Inflammatory macrophage treated with lipopolysaccharide for 4 hours (primary cell): ENCODE data around the gene RNF128.

Source experiments
- DNase-seq: peaks from one replicate; pipeline ENCODE4 v3.0.0-alpha.2; 2020

Gene RNF128, protein sequence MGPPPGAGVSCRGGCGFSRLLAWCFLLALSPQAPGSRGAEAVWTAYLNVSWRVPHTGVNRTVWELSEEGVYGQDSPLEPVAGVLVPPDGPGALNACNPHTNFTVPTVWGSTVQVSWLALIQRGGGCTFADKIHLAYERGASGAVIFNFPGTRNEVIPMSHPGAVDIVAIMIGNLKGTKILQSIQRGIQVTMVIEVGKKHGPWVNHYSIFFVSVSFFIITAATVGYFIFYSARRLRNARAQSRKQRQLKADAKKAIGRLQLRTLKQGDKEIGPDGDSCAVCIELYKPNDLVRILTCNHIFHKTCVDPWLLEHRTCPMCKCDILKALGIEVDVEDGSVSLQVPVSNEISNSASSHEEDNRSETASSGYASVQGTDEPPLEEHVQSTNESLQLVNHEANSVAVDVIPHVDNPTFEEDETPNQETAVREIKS

DNA sequence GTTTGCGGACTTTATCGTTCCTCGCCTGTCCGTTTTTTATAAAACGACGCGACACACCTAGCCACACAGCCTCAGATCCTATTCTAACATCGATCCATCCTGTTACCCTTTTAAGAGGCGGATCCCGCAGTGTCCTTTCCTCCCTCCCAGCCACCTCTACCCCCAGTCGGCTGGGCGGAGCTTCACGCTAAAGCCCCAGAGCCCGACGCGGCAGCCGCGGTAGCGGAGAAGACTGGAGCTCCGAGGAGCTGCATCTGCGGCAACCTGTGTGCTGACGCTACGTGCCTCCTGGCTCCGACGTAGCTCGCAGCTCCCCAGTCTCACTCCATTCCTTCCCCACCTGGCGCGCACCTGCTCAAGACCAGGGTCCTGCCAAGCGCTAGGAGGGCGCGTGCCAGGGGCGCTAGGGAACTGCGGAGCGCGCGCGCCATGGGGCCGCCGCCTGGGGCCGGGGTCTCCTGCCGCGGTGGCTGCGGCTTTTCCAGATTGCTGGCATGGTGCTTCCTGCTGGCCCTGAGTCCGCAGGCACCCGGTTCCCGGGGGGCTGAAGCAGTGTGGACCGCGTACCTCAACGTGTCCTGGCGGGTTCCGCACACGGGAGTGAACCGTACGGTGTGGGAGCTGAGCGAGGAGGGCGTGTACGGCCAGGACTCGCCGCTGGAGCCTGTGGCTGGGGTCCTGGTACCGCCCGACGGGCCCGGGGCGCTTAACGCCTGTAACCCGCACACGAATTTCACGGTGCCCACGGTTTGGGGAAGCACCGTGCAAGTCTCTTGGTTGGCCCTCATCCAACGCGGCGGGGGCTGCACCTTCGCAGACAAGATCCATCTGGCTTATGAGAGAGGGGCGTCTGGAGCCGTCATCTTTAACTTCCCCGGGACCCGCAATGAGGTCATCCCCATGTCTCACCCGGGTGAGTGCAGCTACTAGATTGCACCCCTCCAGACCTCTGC, at the start of gene RNF128:
Gene RNF128 (plus strand): TSS at position 217 of the 953 bp plus-strand sequence. CDS start 213 bp downstream, at position 430.
- no peak for DNase-seq

- DNase-seq: no peak
Observed at GRCh38 chrX:106680716-106681115, 45.8 kb upstream of the RNF128 start.

GRCh38 chrX:106684207-106684606, 42.3 kb upstream of the RNF128 start:
- no peak for DNase-seq

- DNase-seq: no peak
Observed at GRCh38 chrX:106692425-106693065, 34.0 kb upstream of the RNF128 start.

GRCh38 chrX:106696502-106696901, 30.0 kb upstream of the RNF128 start:
- DNase-seq: no peak

DNA sequence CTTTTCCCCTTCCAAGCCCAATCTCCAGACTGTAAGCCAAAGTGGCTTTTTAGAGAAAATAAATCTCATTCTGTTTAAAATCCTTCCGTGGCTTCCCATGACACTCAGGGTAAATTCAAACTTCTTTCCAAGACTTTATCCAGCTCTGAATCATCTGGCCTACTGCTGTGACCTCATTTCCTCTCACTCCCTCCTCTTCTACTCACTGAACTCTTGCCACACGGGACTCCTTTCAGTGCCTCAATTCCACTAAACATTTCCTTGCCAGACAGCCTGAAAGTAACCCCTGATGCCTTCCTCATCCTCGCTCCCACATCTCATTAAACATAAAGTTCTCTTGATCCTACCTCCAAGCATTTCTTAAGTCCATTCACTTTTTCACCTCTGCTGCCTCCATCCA, 27.8 kb upstream of the RNF128 start:
- no peak for DNase-seq

DNA sequence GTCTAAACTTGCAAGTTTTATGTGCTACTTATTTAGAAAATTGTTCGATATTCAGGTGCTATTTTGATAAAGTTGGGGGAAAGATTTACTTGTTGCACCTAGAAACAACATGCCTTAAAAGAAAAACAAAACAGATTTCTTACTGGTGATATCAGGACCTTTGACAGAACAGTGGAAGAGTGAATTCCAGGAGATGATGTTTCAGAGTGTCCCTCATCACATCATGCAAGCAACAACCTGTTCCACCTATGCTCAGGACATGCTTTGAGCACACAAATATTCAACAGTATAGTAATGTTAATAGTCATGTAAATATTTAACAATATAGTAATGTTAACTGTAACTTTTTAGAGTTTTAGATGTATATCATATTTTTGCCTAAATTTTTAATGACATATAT, 23.9 kb upstream of the RNF128 start:
- DNase-seq: no peak

- no peak for DNase-seq
Observed at GRCh38 chrX:106706466-106706865, 20.0 kb upstream of the RNF128 start.

DNA sequence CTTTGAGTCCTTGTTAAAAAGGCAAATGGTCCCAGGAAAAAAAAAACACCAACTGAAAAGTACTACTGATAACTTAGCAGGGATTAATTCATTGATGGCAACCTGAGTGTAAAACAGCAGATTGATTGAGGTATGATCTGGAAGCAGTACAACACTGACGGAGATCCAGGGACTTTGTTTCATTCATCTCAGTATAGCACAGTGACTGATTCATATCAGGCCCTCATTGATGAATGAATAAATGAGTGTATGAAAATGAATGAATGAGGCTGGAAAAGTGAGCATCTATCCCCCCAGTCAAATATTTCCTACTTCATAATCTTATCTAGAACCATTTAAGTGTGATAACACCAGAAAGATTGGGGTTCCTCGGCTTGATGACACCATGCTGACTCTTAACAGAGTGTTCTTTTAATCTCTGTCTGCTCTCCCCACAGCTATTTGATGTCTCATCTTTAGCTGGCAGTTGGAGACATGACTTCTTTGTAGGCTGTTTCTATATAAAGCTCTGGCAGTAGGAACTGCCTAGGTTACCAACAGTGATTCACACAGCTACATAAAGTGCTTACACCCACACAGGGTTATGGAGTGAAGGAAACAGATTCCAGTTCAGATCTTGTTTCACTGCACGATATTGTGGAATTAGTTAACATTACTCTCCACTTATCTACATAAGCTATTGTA, 18.6 kb upstream of the RNF128 start:
- DNase-seq: peak; percentile 44

DNA sequence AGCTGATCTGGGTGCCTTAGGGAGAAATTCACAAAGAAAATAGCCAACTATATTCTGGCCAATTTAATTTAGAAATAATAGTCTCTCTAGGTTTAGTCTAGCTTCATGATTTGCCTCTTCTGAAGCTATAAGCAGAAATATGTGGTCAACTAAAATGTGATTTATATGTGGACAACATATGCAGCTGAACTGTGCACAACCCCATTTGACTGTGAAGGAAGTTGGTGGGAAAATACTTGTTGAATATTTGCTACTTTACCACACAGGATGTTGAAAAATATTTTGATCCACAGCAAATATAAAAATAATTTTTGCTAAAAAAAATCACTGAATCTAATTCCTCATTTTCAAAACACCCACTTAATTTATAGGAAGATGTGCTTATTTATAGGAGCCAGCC, 15.7 kb upstream of the RNF128 start:
- DNase-seq: no peak

DNA sequence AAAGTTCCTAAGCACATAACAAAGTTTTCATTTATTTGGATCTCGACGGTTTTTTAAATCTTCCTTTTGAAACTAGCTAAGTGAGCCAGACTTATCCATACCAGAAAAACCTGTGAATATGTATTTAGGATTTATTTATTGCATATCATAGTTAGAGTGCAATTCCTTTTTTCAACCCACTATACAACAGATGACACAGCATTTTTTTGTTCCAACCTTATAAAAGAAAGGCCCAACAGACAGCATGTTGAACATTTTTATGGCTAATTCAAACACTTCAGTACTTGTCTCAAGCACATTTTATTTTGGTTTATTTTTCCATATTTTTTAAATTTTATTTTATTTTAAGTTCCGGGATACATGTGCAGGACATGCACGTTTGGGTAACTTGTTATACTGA, 15.1 kb upstream of the RNF128 start:
- DNase-seq: no peak

GRCh38 chrX:106716004-106716403, 10.5 kb upstream of the RNF128 start:
- DNase-seq: no peak

DNA sequence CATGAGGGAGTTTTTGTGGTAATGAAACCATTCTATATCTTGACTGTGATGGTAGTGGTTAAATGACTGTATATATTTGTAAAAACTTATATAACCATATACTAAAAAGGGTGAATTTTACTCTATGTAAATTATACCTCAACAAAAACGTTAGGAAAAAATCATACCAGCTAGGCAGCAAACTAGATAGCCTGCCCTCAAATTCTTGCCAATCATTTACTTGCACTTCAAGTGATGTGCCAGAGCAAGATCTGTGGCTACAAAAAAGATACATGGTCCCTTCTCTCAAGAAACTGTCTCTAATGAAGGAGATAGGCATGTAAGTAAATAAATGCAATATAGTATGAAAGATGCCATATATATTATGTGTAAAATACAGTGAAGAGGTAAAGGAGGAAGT, 10.0 kb upstream of the RNF128 start:
- no peak for DNase-seq

DNA sequence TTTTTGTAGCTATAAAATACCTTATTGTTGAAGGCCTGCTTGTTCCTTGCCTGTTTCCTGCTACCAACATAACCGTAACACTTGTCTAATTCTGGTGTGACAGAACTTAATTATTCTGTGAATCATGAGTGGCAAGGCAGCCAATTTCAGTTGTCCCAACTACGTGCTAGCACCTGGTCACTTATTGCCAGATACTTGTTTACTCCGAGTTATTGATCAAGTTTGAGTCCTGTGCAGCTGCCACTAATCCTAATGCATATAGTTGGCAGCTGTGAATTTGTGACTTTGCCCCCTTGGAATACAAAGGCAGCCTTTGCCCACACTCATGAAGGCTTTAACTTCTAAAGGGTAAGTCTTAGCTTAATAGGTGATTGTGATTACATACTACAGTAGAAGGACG, 7.8 kb upstream of the RNF128 start:
- DNase-seq: no peak

DNA sequence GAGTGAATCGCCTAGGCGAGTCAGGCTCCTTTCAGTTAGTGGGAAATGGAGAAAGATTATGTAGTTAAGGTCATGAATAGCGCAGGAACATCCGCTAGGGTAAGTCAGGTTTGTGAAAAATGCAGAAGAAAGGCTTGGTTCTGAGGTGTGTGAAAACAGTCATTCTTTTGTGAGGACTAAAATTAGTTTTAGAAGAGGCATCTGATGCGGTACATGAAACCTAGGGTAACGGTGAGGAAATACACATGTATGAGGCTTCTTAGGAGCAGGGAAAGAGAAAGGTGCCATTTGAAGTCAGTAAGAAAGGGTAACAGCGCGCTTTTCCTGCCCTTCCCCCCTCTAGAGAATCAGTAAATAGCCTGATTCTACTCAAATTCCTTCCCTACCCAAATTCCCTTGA, 570 bp upstream of the RNF128 start:
- DNase-seq: no peak

DNA sequence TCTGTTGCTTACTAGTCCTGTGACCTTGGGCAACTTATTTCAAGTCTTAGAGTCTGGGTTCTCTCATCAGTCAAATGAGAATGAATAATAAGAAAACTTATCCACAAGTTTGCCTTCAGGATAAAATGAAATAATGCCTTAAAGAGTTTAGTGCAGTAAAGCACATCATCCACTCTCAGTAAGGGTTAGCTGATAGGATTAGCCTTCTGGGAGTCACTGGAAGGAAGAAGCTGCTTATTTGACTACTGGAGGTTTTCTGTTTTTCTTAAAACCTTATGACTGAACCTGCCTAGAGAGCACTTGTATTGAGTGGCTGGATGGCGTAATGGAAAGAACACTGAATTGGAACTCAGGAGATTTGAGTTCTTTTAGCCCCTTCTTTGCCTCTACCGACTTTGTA, 1.8 kb downstream of the RNF128 start:
- no peak for DNase-seq

DNA sequence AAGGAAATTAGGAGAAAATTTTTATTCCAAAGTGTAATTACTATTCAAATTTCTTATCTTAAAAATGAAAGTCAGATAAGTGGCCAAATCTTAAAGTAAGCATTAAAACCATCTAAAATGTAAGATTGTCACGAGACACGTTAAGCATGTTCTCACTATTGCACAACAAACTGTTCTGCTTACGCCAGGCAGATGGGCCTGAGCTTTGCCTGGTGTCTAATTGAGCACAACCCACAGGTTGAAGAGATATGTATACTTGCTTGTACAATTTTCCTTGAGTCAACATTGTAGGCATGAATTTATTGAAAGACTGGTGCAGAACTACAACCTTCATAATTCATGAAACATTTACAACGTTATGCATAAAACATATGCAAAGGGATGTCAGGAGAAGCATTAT, 3.9 kb downstream of the RNF128 start:
- DNase-seq: no peak

- DNase-seq: no peak
Observed at GRCh38 chrX:106731590-106731989, 5.1 kb downstream of the RNF128 start.

DNA sequence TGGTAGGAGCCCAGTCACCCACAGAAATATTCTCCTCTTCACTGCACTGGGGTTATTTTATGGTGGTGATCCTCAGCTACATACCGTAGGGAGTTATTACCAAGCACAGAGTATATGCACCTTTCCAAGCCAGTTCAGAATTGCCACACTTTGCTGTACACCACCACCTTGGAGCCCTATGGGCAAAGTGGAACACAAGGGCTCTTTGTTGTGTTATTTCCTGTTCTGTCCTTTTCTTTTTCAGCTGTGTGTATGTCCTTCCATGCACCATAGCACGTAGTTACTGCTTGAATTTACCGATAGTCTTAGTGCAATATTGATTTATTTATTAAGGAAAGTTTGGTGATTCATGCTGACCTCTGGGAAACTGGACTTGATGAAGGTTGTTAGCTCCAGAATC, 8.3 kb downstream of the RNF128 start:
- no peak for DNase-seq

- no peak for DNase-seq
Observed at GRCh38 chrX:106740193-106740780, 13.8 kb downstream of the RNF128 start.

GRCh38 chrX:106742193-106742592, 15.7 kb downstream of the RNF128 start:
- no peak for DNase-seq

- DNase-seq: no peak
Observed at GRCh38 chrX:106742805-106743204, 16.3 kb downstream of the RNF128 start.
